ENCODE measurements around the gene DCUN1D5.
"Not testable (repeated sequence)": the region's sequence is repeated elsewhere in the genome, so short reads cannot be mapped to it uniquely, and the experiment has no call there.

DCUN1D5 gene

GRCh38 chr11:103053997-103054396, 38.0 kb downstream of the DCUN1D5 start:
- no peak for DNase-seq

- DNase-seq: no peak
These were observed 40.0 kb downstream of the DCUN1D5 start for GRCh38 chr11:103051981-103052380.

- no peak for DNase-seq
These were observed 40.7 kb downstream of the DCUN1D5 start for GRCh38 chr11:103051151-103051801.

- no peak for DNase-seq
These were observed 41.6 kb downstream of the DCUN1D5 start for GRCh38 chr11:103050351-103050750.

DNA sequence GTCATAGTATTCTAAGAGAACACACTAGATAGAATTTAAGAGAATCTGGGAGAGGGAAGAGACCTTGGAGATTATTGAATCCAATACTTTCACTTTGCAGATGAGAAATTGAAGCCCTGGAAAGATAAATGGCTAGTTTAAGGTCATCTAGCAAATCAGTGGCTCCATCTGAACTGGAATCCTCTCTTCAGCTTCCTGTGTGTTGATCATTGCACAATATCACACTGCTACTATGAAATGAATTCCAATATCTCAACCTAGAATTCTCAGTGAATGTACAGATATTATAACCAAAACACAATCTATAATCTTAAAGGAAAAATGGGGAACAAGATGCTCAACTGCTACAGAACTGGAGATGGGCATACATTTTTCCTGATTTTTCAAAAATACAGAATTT, 44.1 kb downstream of the DCUN1D5 start:
- no peak for DNase-seq

DNA sequence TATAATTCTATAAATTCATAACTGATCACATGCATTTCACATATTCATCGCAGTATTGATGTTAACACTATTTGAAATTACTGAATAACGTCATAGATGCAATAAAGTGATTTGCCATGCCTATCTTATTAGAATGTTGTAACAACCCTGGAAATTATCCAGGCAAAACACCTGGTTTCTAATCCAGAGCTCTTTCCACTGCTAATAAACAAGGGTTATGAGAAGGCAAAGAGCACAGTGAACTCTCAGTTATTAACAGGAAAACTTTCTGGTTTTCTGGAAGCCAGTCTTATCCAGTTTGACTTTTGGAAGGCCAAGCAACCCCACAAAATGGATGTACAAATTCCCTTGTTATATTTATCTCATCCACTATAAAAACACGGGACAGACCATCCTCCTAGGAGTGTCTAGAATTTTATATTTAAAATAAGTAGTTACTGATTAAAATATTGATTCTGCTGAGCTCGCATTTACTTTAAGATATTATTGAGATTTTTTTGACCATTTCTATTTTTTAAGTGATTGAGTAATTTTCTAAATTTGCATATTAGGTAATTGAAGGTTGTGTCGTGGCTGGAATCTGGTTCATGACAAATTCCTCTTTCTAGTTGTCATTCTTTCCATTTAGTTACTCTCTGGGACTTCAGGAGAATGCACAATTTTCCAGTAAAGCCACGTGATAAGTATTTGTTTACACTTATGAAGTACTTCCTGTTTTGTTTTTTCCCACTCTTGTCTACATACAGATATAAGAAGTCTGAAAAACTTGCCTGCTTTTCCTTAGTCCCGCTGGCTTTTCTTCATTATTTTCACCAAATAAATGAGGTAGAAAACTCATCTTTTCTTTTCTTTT, 47.9 kb downstream of the DCUN1D5 start:
- no peak for DNase-seq

- DNase-seq: no peak
These were observed 49.8 kb downstream of the DCUN1D5 start for GRCh38 chr11:103042161-103042560.

DNA sequence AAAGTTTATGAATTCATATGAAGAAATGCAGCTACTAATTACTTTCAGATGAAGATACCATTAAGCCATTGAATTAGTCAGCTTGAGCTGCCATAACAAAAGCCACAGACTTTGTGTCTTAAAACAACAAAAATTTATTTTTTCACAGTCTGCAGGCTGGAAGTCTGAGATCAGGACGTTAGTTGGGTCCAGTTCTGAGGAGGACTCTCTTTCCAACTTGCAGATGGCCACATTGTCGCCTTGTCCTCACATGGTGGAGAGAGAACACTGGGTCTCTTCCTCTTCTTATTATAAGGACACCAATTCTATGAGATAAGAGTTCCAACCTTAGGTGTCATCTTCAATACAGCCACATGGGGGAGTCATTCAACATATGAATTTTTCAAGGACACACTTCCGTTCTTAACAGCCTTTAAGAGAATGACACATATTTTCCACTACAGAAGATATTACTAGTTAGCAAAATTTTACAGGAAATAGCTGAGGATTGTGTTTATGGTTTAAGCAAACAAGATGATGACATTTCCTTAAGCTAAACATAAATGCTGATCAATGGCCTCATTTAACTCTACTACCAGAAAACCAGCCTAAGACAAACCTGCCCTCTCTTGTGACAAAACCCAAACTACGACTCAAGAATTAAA, 56.0 kb downstream of the DCUN1D5 start:
- no peak for DNase-seq

DNA sequence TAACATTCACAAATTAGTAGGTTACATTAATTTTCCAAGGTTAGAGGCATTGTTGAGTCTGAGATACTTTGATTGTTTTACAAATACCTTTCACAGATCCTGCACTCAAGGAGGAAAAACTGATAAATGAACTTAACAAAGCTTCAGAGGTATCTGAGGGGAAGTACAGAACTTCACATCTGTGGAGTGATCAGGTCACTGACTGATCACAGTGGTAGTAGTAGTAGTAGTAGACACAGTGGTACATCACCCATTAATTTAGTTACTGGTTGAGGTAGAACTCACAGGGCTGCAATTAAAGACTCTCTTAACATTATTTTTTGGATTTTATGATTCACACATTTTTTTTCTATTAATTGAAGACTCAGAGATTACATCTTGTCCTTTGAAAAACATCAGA, 56.7 kb downstream of the DCUN1D5 start:
- DNase-seq: no peak

- DNase-seq: no peak
These were observed 60.1 kb downstream of the DCUN1D5 start for GRCh38 chr11:103031834-103032233.

DNA sequence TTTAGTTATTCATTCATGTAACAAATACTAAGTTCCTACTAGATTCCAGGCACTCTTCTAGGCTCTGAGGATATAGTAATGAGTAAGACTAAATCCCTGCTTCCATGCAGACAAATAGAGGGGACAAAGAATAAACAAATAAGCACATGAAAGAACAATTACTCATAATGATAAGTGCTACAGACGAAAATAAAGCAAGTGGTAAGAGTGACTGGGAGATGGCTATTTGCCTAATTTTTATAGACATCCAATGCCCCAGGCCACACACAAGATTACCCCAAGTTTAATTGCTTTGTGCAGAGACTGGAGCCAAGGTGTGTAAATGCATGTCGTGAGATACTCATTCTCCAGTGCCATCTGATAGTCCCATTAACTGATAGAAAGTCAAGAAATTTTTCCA, 62.6 kb downstream of the DCUN1D5 start:
- no peak for DNase-seq

GRCh38 chr11:103028304-103029020, 63.5 kb downstream of the DCUN1D5 start:
- DNase-seq: not testable (repeated sequence)

DNA sequence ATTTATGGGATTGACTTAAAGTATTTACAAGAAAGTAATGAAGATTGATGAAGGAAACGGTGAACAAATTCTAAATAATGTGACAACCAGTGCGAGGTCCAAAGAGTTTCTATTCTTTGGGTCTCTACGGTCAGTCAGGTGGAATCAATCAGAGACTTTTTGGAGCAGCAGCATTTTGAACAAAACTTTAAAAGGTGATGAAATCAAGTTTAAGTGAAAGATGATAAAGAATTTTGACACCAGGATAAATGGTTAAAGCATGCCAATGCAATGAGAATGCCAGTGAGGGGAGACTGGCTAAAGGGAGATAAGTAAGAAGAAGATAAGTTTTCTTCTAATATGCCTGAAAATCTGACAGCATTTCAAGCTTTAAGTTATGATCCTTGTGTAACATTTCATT, 67.9 kb downstream of the DCUN1D5 start:
- no peak for DNase-seq

DNA sequence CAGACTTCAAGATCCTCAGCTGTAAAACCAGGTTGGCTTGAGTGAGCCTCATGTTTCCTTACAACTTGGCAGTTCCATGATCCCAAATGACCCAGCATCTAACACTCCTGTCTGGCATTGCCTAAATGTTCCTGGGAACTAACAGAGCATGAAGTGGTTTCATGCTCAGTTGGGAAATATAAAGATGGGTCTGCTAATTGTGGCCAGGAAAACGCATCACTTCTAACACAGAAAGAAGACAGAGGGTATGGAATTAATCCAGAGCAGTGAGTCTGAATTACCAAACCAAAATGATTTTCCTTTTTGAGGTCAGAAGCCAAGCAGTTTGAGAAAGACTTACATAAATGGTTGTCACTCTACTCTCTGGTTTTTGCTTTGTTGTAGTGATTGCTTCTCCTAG, 75.9 kb downstream of the DCUN1D5 start:
- DNase-seq: no peak

DNA sequence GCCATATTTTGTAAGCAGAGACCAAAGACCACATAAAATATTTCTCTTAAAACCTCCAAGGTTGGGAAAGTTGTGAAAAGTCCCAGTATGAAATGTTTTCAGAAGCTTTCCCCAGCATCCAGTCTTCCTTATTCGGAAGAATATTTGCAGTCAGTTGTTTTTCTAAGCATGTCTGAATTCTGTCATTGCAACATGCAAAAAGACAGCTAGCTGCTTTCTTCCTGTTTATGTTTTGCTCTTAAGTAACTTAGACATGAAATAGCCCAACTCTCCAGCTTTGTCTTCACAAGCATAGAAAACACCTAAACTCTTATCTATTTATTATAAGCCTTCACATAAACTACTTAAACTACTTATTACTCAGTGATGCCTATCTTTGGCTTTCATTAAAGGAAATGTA, 78.5 kb downstream of the DCUN1D5 start:
- DNase-seq: no peak

Data from stimulated activated CD4-positive, alpha-beta T cell treated with anti-CD3 and anti-CD28 coated beads, Interleukin-4, amount 100 ng/mL, for 1 hour (primary cell).